Lower leg skin (tissue), 3 donors: ENCODE results near the gene ABHD15.

ENCODE experiments used
- CTCF ChIP-seq, 3 donors: fragments of 450-650 bp; IDR thresholded peaks; one replicate each; pipeline ENCODE4 v1.5.1; 2016; ENCODE audit warnings: antibody characterized with exemption in 3 of 3, mild to moderate bottlenecking in 3 of 3, moderate library complexity in 2 of 3
- POLR2A ChIP-seq, 2 donors: fragments of 450-650 bp; IDR thresholded peaks; one replicate each; pipeline ENCODE4 v1.6.1; 2016 to 2017; ENCODE audit warnings: antibody characterized with exemption in 2 of 2, mild to moderate bottlenecking in 1 of 2, moderate library complexity in 1 of 2

GRCh38 chr17:29573558-29573869, 6.7 kb upstream of the ABHD15 start:
- no peak for TF ChIP-seq CTCF (IDR thresholded peaks at IDR 0.05)
- TF ChIP-seq POLR2A (IDR thresholded peaks at IDR 0.05), result no peak
